ENCODE measurements around the gene ENAH.

The ENAH gene

DNA sequence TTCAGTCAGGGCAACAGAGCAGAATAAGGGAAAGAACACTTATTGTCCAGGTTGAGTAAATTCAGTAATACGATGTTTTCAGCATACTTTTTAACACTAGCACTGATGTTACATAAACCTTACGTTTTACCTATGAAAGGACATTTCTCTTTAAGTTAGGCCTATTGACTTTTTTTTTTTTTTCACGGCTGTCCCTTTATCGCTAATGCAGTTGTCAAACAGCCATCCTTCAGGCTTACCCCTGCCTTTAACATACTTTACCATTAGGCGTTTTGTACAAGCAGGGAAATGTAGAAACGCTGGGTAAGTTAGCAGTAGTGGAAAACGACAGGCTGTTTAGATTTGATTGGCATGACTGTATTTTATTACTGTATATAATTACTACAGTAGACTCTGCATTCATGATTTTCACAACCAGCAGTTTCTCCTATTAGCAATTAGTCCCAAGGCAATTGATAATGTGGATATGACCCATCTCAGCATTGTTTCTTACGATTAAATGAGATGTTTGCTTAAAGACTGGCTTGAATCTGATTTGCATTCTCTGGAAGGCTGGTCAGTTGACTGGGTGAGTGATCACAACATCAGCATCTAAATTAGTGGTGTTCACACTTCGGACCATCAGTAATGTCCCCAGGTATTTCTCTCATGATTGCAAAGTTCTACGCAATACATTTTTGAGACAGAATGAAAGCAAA is 115.2 kb downstream of the ENAH start:
- H3K27me3 ChIP-seq (ENCODE audit: low read depth, low read length): no peaks in the 10 kb centered on the region
- H3K9me3 ChIP-seq (ENCODE audit: insufficient read depth, low read length): no peaks in the 10 kb centered on the region
- no peak overlapping the region for H3K4me2 ChIP-seq (ENCODE audit: low read length)
- H3K36me3 ChIP-seq (replicated peaks; ENCODE audit: low read depth, low read length): no peaks in the 10 kb centered on the region
- peaks cover 33% of the 10 kb centered on the region for H3K4me1 ChIP-seq (ENCODE audit: low read length)
- TF ChIP-seq, protein P1, sequence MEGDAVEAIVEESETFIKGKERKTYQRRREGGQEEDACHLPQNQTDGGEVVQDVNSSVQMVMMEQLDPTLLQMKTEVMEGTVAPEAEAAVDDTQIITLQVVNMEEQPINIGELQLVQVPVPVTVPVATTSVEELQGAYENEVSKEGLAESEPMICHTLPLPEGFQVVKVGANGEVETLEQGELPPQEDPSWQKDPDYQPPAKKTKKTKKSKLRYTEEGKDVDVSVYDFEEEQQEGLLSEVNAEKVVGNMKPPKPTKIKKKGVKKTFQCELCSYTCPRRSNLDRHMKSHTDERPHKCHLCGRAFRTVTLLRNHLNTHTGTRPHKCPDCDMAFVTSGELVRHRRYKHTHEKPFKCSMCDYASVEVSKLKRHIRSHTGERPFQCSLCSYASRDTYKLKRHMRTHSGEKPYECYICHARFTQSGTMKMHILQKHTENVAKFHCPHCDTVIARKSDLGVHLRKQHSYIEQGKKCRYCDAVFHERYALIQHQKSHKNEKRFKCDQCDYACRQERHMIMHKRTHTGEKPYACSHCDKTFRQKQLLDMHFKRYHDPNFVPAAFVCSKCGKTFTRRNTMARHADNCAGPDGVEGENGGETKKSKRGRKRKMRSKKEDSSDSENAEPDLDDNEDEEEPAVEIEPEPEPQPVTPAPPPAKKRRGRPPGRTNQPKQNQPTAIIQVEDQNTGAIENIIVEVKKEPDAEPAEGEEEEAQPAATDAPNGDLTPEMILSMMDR (IDR thresholded peaks at IDR 0.05; ENCODE audit: low read depth, low read length): no peak
- no peak for TF ChIP-seq EZH2phosphoT487 (IDR thresholded peaks at IDR 0.05; ENCODE audit: low read depth)
- H2AFZ ChIP-seq (ENCODE audit: low read depth, low read length): no peak overlapping the region
- H3K4me3 ChIP-seq (ENCODE audit: low read length): no peak overlapping the region
- no peak overlapping the region for H3K27ac ChIP-seq (ENCODE audit: low read length)
- H4K20me1 ChIP-seq (ENCODE audit: insufficient read depth, low read length): no peaks in the 10 kb centered on the region
- no peak overlapping the region for H3K9ac ChIP-seq (ENCODE audit: low read length)
- H3K79me2 ChIP-seq (ENCODE audit: low read length): 0 out of 2 replicates have a peak, but pooled peaks cover 3% of the 10 kb centered on the region

DNA sequence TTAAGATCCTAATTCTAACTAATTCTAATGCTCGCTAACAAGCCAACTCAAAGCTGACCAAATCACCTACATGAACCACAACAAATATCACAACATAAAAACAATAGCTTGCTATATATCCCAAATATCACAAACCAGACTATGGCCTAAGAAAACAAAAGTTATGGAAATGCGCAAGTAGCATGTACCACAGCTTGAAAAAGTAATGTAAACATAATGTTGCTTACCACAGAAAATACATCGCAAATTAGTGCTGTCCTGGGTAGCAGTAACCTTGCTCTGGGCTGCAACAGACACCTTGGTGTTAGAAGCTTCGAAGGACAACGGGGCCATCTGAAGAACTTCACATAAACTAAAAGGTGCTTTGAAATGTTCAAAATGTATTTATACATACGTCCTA is 117.6 kb downstream of the ENAH start:
- Histone ChIP-seq H3K4me3 (ENCODE audit: low read length) (no peak overlapping the region), H3K9ac (ENCODE audit: low read length) (no peak overlapping the region), H2AFZ (ENCODE audit: low read depth, low read length) (no peak overlapping the region), H3K36me3 (replicated peaks; ENCODE audit: low read depth, low read length) (no peaks in the 10 kb centered on the region), H3K27me3 (ENCODE audit: low read depth, low read length) (no peaks in the 10 kb centered on the region), H3K79me2 (ENCODE audit: low read length) (0 out of 2 replicates have a peak, but pooled peaks cover 3% of the 10 kb centered on the region), H3K27ac (ENCODE audit: low read length) (no peak overlapping the region), H3K4me2 (ENCODE audit: low read length) (no peak overlapping the region), H3K4me1 (ENCODE audit: low read length) (peaks cover 31% of the 10 kb centered on the region), H4K20me1 (ENCODE audit: insufficient read depth, low read length) (no peaks in the 10 kb centered on the region), H3K9me3 (ENCODE audit: insufficient read depth, low read length) (no peaks in the 10 kb centered on the region)
- no peak for TF ChIP-seq EZH2phosphoT487 (IDR thresholded peaks at IDR 0.05; ENCODE audit: low read depth)
- TF ChIP-seq, protein P1 (IDR thresholded peaks at IDR 0.05; ENCODE audit: low read depth, low read length): no peak

DNA sequence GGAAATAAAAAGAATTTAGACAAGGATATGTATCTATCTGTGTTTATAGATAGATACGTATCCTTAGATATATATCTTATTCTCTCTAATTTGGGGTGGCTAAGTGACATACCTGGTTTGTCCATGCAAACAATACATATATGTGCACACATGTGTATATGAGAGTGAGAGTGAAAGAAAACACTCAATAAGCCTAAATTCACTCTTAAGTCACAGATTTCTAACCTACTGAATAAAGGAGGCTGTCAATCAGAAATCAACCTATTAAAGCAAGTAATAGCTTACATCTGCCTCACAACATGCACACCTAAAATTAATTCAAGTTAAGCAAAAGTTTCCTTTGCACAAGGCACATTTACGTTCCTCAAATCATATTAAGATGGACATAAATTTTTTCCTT is 118.2 kb downstream of the ENAH start:
- no peak overlapping the region for H3K4me2 ChIP-seq (ENCODE audit: low read length)
- H4K20me1 ChIP-seq (ENCODE audit: insufficient read depth, low read length): no peaks in the 10 kb centered on the region
- no peak overlapping the region for H3K9ac ChIP-seq (ENCODE audit: low read length)
- no peaks in the 10 kb centered on the region for H3K9me3 ChIP-seq (ENCODE audit: insufficient read depth, low read length)
- H2AFZ ChIP-seq (ENCODE audit: low read depth, low read length): no peak overlapping the region
- no peaks in the 10 kb centered on the region for H3K36me3 ChIP-seq (replicated peaks; ENCODE audit: low read depth, low read length)
- H3K4me1 ChIP-seq (ENCODE audit: low read length): peaks cover 26% of the 10 kb centered on the region
- no peak overlapping the region for H3K27ac ChIP-seq (ENCODE audit: low read length)
- no peak for TF ChIP-seq EZH2phosphoT487 (IDR thresholded peaks at IDR 0.05; ENCODE audit: low read depth)
- TF ChIP-seq, protein P1 (IDR thresholded peaks at IDR 0.05; ENCODE audit: low read depth, low read length): no peak
- H3K4me3 ChIP-seq (ENCODE audit: low read length): no peak overlapping the region
- no peaks in the 10 kb centered on the region for H3K27me3 ChIP-seq (ENCODE audit: low read depth, low read length)
- 0 out of 2 replicates have a peak, but pooled peaks cover 3% of the 10 kb centered on the region for H3K79me2 ChIP-seq (ENCODE audit: low read length)

DNA sequence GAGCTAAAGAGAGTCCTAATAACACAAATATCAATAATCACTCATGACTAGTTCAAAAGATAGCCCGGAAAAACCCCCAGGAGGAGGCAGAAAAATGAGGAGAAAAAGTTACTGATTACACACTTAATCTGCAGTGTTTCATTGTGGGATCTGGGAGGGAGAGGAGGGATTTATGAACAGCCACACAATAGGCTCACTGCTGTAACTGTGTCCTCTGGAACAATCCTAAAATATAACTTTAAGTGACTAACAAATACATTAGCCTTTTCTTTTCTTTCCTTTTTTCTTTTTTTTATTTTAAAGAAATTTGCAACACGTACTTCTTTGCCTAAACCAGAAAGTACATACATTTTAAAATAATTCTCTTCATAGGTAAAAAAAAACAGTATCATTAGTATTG is 118.8 kb downstream of the ENAH start:
- Histone ChIP-seq H2AFZ (ENCODE audit: low read depth, low read length) (no peak overlapping the region), H3K4me3 (ENCODE audit: low read length) (no peak overlapping the region), H3K36me3 (replicated peaks; ENCODE audit: low read depth, low read length) (no peaks in the 10 kb centered on the region), H3K4me1 (ENCODE audit: low read length) (peaks cover 21% of the 10 kb centered on the region), H3K27me3 (ENCODE audit: low read depth, low read length) (no peaks in the 10 kb centered on the region), H3K4me2 (ENCODE audit: low read length) (no peak overlapping the region), H3K9me3 (ENCODE audit: insufficient read depth, low read length) (no peaks in the 10 kb centered on the region), H4K20me1 (ENCODE audit: insufficient read depth, low read length) (no peaks in the 10 kb centered on the region), H3K79me2 (ENCODE audit: low read length) (0 out of 2 replicates have a peak, but pooled peaks cover 3% of the 10 kb centered on the region), H3K27ac (ENCODE audit: low read length) (no peak overlapping the region), H3K9ac (ENCODE audit: low read length) (no peak overlapping the region)
- no peak for TF ChIP-seq EZH2phosphoT487 (IDR thresholded peaks at IDR 0.05; ENCODE audit: low read depth)
